PFSK-1 (cell line): ENCODE measurements around the gene BRICD5.

Experiments used
- FOXP2 ChIP-seq: optimal IDR thresholded peaks from 2 replicates; pipeline ENCODE3; 2011; ENCODE audit warnings: borderline replicate concordance, control low read depth, inconsistent platforms; ENCODE audit not compliant: insufficient read depth; ENCODE audit errors: extremely low read length, extremely low read depth
- POLR2AphosphoS5 ChIP-seq: IDR thresholded peaks from 2 replicates; pipeline ENCODE4 v1.6.1; 2012; ENCODE audit warnings: low read depth, mild to moderate bottlenecking, control low read depth, low read length, moderate library complexity
- REST ChIP-seq, 2 experiments: IDR thresholded peaks; 2 replicates each; pipeline versions ENCODE4 v1.6.1 to v1.8.0; 2011 to 2012; ENCODE audit warnings: low read depth in 2 of 2, low read length in 2 of 2, control low read depth in 1 of 2, inconsistent platforms in 1 of 2, mild to moderate bottlenecking in 1 of 2, moderate library complexity in 1 of 2; ENCODE audit not compliant: insufficient read depth in 1 of 2
- SIN3A ChIP-seq: IDR thresholded peaks from 2 replicates; pipeline ENCODE4 v1.6.1; 2012; ENCODE audit warnings: mild to moderate bottlenecking, low read length, moderate library complexity, borderline replicate concordance; ENCODE audit not compliant: insufficient read depth
- TAF1 ChIP-seq: IDR thresholded peaks from 2 replicates; pipeline ENCODE4 v1.6.1; 2012; ENCODE audit warnings: low read length, control low read depth, borderline replicate concordance; ENCODE audit not compliant: insufficient read depth

Gene BRICD5

DNA sequence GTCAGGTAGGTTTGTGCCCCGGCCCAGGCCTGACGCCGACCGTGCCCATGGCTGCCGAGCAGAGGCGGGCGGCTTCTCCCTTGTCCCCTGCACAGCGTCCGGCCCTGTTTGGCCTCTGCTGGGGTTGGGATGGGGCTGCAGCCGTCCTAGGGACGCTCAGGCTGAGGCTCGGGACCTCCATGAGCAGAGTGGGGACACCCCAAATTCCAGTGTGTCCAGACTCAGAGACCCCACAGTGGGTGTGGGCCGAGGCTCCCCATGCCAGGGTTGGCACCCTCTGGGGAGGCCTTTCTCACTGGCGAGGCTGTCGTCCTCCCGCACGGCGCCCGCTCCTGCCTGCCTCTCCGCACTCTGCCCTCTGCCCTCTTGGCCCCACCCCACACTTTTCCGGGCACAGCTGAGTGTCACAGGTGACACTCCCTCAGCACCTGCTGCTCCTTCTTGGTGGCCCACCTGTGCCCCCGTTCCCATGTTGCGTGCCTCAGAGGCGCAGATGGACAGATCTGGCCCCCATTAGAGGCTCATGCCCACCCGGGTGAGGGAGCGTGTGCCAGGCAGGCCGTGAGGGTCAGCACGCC is 39.0 kb downstream of the BRICD5 start:
- TF ChIP-seq POLR2AphosphoS5, result no peak
- no peak for TF ChIP-seq REST (IDR thresholded peaks at IDR 0.05; ENCODE audit: insufficient read depth in 1 of 2, low read depth in 2 of 2, low read length in 2 of 2)
- no peak for TF ChIP-seq TAF1
- TF ChIP-seq FOXP2, result no peak
- no peak for TF ChIP-seq SIN3A

DNA sequence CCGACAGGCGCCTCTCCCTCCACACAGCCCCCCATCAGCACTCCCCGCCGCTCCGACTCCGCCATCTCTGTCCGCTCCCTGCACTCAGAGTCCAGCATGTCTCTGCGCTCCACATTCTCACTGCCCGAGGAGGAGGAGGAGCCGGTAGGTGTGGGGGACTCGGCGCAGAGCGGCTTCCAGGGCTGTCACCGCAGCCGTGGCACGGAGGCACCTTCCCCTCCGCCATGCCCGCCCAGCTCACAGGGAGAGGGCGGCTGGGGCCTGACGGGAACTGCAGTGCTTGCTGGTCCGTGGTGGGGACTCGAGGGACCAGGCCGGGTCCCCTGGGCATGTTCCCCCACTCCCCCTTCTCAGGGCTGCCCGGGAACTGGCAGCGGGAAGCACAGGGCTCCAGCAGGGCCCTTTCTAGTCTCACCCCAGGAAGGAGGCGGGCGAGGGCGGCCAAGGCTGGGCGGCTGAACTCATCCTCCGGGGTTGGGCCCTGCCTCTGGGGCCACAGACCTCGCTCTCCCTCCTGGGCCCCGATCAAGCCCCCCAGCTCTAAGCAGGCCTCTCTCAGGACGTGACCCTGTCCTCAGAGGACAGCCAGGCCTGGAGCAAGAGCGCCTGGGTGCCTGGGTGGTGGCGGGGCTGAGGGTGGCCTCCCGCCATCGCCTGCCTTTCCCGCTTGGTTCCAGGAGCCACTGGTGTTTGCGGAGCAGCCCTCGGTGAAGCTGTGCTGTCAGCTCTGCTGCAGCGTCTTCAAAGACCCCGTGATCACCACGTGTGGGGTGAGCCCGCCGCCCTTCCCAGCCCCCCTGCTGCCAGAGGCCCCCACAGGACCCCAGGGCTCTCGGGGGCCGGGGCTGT is 39.9 kb downstream of the BRICD5 start:
- no peak for TF ChIP-seq SIN3A
- TF ChIP-seq POLR2AphosphoS5, result no peak
- no peak for TF ChIP-seq TAF1
- no peak for TF ChIP-seq REST (IDR thresholded peaks at IDR 0.05; ENCODE audit: insufficient read depth in 1 of 2, low read depth in 2 of 2, low read length in 2 of 2)
- no peak for TF ChIP-seq FOXP2

GRCh38 chr16:2170080-2170479 is 40.6 kb downstream of the BRICD5 start:
- no peak for TF ChIP-seq REST (IDR thresholded peaks at IDR 0.05; ENCODE audit: insufficient read depth in 1 of 2, low read depth in 2 of 2, low read length in 2 of 2)
- TF ChIP-seq POLR2AphosphoS5, result no peak
- no peak for TF ChIP-seq FOXP2
- TF ChIP-seq TAF1, result no peak
- TF ChIP-seq SIN3A, result no peak

DNA sequence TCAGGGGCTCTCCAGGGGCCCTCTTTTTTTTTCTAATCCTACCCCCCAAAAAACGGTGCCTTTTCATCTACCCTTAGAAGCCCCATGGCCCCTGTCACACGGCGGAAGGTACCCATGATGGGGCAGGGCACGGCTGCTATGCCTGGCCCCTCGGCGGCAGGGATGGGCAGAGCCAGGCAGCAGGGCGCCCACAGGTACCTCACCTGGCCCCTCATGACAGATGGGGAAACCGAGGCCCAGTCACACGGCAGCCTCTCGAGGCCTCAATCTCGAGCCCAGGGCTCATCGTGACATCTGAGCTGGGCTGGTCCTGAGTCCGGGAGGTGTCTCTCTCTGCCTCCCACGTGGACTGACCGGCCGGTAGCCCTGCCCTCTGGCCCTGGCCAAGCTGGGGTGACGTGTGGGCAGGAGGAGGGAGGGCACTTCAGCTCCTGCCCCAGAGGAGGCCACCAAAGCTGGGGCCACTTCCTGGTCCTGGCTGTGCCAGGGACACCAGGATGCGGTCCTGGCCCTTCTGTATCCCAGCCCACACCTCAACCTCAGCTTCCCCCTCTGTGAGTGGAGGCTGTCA is 43.5 kb downstream of the BRICD5 start:
- TF ChIP-seq POLR2AphosphoS5 (no peak), REST (IDR thresholded peaks at IDR 0.05; ENCODE audit: insufficient read depth in 1 of 2, low read depth in 2 of 2, low read length in 2 of 2) (no peak), FOXP2 (no peak), SIN3A (no peak), TAF1 (no peak)
